Measurements from ENCODE around the gene AHSG.
"Not testable (repeated sequence)": the region's sequence is repeated elsewhere in the genome, so short reads cannot be mapped to it uniquely, and the experiment has no call there.

AHSG gene, protein sequence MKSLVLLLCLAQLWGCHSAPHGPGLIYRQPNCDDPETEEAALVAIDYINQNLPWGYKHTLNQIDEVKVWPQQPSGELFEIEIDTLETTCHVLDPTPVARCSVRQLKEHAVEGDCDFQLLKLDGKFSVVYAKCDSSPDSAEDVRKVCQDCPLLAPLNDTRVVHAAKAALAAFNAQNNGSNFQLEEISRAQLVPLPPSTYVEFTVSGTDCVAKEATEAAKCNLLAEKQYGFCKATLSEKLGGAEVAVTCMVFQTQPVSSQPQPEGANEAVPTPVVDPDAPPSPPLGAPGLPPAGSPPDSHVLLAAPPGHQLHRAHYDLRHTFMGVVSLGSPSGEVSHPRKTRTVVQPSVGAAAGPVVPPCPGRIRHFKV

GRCh38 chr3:186612721-186613636, at the start of gene AHSG:
AHSG (plus strand) TSS chr3:186613060; CDS start chr3:186613142, 82 bp downstream.
- no peak for DNase-seq

DNA sequence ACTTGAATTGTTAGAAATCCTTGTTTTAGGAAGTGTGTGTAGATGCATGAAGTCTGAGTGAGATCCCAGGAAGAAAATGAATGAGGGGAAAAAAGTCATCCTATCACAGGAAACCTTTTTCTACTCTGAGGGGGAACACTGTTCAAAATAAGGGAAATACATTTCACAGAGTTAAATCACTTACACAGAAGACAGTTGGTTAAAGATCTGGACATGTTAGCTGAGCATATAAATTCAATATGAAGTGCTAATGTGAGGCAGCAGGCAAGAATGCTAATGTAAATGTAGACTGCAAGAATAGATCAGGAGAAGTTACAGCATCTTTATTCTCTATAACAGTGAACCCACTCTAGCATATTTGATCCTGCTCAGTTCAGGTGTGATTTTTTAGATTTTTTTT, 48.3 kb upstream of the AHSG start:
- DNase-seq, result no peak

DNA sequence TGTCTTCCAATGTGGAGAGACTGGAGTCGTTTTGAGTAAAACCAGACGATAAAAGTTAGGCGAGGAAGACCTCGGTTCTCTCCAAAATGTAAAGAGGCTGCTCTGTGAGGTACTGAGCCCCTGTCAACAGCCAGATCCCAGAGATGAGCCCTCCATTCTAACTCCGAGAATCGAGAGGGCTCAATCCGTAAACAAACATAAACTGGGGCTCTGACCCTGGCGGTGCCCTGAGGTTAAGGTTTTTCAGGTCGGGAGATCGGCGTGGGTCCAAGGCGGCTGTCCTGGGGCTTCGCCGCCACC, 46.1 kb upstream of the AHSG start:
- DNase-seq, result peak in 1 of 2 experiments; percentile 52

GRCh38 chr3:186567072-186567921, 45.6 kb upstream of the AHSG start, which contains the start of gene TBCCD1:
TBCCD1 (minus strand) TSS chr3:186567339; CDS start chr3:186564329, 3,010 bp downstream.
- peak; percentile 85 to 94 for DNase-seq

DNA sequence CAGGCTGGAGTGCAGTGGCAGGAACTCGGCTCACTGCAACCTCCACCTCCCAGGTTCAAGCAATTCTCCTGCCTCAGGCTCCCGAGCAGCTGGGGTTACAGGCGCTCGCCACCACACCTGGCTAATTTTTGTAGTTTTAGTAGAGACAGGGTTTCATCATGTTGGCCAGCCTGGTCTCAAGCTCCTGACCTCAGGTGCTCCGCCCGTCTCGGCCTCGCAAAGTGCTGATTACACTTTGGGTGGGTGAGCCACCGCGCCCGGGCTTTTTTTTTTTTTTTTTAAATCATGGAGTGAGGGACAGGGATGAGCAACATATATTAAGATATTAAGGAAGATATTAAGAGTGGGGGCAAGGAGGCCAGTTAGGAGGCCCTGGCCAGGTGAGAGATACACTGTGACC, 43.5 kb upstream of the AHSG start:
- not testable (repeated sequence) for DNase-seq

DNA sequence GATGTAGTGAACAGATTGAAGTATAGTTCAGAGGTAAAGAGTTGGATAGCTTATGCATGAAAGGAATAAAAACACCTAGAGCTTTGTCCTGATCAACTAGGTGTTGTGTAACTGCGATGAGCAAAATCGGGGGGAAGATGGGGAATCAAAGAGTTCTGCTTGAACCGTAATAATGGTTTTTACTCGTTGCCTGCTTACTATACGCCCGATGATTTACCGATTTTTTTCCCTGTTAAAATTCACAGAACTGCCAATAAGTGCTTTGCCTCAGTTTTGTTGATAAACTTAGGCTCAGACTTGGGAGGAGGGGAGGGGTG, 43.1 kb upstream of the AHSG start:
- DNase-seq, result no peak

GRCh38 chr3:186570096-186570940, 42.5 kb upstream of the AHSG start, which contains the start of gene DNAJB11:
DNAJB11 (plus strand) TSS chr3:186570720; CDS start chr3:186570898, 178 bp downstream.
- peak; percentile 99 to 100 for DNase-seq

DNA sequence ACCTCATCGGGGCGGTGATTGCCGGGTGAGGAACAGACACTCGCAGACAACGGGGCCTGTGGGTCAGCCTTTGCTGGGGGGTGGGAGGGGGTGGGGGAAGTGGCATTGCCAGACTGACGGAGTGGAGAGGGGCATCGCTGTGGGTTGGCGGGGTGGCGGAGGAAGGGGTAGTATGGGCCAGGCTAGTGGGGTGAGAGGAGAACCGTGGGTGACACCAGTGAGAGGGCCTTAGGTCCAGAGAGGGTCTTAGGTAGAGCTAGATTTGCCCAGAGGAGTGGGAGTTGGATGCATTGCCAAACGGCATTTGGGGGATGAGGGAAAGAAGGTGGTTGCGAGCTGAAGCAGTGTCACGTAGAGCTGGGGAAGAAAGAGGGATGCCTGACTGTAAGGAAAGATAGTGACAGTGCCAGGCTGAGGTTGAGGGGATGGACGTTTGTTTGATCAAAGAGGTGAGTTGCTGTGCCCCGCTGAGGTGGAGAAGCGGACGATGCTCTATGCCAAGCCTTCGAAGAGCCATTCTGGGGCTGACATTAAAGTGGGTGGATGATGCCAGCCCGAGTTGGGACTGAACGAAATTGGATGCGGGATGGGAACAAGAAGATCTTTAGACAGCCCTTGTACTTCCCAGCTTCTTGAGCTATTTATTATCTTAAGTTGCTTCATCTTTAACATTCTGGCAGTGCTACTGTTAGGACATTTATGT, 41.8 kb upstream of the AHSG start:
- DNase-seq, result no peak

DNA sequence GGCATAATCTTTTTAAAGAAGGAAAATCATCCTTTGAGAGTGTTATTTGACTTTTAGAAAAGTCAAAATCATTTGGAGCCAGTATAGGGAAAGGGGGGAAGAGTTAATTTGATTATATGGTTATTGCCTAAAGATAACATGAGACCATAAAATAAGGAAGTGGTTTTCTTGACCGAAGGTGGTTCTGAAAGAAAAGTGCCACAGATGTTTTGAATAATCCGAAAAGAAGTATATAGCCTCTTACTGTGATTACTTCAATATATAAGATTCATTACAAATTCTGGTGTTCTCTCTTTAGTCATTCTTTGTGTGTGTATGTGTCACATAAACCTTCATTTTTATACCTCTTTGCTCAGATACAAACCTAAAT, 41.2 kb upstream of the AHSG start:
- DNase-seq, result no peak

DNA sequence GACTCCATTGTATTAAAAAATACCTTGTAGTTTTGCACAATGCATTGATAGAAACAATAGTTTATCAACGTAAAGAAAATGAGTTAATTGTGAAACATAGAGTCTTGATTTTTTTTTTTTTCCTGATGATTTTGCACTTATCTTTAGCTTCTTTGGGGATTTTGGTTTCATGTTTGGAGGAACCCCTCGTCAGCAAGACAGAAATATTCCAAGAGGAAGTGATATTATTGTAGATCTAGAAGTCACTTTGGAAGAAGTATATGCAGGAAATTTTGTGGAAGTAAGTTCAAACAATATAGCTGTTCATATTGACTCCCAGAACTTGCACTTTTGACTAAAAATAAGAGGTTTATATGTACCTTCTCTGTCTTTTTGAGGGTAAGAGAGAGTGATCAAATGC, 35.3 kb upstream of the AHSG start:
- DNase-seq, result no peak

DNA sequence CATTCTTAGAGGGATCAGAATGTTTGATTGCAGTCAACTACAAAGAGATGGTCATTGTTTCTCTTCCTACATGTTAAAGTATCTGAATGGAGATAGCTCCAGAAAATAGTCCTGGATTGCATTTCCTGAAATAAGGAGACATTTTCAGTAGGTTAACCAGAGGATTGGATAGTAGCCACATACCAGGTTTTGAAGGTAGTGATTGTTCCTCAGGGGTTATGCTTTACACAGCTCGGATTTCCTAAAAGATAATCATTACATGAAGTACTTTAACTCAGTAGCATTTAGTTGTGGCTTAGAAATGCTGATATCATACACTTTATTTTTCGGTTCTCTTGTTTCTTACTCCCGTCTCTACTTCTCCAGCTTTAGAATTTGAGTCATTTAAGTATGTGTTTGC, 32.1 kb upstream of the AHSG start:
- no peak for DNase-seq

DNA sequence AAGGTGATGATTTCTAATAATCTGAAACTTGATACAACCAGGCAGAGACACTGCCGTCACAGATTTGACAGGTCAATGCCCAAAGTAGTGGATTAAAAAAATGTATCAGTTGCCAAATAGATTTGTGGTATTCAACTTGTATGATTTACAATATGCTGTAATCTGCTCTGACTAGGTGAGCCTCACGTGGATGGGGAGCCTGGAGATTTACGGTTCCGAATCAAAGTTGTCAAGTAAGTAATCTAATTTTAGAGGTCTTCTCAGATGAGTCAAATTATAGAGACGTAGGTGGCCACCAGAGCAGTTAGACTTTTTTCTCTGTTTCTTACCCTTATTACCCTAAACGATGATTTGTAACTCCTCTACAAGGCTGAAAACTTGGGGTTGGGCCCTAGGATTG, 30.3 kb upstream of the AHSG start:
- DNase-seq, result no peak

GRCh38 chr3:186583831-186584230, 29.0 kb upstream of the AHSG start:
- no peak for DNase-seq

DNA sequence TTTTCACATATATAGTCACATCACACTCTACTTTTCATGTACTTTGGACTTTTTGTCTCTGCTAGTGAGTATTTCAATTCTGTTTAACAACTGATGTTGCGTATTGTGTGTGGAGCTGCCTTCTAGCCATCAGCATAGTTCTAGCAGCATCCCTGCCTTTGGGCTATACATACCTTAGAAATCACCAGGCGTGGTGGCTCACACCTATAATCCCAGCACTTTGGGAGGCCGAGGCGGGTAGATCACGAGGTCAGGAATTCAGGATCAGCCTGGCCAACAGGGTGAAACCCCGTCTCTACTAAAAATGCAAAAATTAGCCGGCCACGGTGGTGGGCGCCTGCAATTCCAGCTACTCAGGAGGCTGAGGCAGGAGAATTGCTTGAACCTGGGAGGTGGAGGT, 26.6 kb upstream of the AHSG start:
- DNase-seq, result not testable (repeated sequence)

DNA sequence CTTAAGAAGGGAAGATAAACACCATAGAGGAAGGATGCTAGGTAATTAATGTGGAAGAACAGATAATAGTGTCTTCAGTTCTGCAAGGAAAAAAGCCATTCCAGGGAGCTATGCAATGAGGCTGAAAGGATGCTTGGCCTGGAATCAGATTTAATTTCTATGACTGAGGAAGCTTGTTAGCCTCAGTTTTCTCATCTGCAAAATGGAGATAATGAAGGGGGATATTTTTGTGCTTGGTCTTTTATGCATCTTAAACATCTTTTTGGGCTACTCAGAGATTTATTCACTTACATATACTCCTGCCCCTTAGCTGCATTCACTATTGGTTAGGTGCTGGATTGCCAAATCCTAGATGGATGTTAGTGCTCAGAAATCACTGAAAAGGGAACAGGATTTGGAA, 25.7 kb upstream of the AHSG start:
- no peak for DNase-seq

DNA sequence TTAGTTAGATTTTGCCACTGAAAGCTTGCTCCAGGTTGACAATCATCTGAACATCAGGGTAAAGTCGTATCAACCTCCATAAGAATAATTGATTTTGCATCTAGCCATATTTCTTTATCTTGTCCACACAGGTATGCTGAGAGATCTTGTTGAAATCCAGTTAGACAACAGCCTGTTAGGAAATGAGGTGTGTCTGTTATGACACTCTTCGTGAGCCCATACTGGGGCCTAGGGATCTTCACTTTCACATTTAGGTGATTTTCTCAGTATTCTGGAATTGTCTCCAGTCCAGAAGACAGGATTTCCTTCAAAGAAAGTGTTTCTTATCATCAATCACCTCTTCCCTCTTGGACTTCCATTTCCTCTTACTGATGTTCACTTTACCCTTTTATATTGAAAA, 24.2 kb upstream of the AHSG start:
- DNase-seq, result no peak

- peak in 1 of 2 experiments; percentile 12 for DNase-seq
Measured at GRCh38 chr3:186589121-186589520, 23.7 kb upstream of the AHSG start.

DNA sequence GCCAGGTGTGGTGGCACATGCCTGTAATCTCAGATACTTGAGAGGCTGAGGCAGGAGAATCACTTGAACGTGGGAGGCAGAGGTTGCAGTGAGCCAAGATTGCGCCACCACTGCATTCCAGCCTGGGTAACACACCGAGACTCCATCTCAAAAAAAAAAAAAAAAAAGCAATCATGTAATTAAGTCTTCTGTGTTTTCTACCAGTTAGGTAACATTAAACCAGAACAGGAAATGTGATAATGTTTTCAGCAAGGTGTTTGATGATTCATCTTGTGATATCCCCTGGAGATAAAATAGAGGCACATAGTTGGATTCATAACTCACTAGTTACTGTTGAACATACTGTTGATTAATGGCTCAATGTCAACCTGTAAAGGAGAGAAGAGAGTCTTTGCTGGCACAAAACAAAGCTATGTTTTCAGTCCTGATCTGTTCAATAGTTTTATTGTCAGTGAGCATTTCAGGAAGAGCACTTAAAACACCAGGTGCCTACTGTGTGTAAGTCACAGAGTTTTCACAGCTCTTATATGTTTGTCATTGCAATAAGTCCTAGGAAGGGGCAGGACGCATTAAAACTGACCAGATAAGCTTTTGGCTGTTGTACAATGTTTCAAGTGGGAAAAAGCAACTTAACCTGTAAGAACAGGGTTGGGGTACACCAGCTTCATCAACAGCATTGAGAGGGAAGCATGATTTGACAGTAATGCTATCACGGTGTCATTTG, 22.8 kb upstream of the AHSG start:
- no peak for DNase-seq

GRCh38 chr3:186590580-186591295, 22.1 kb upstream of the AHSG start:
- DNase-seq, result no peak

GRCh38 chr3:186592682-186593081, 20.2 kb upstream of the AHSG start:
- DNase-seq, result no peak

Measured in NCI-H524 (cell line).